Fibroblast of skin of back (primary cell): ENCODE data around the gene ISG20L2.

ENCODE experiments used
- DNase-seq: peaks from one replicate; pipeline ENCODE4 v3.0.0-alpha.2; 2013

ISG20L2 gene

DNA sequence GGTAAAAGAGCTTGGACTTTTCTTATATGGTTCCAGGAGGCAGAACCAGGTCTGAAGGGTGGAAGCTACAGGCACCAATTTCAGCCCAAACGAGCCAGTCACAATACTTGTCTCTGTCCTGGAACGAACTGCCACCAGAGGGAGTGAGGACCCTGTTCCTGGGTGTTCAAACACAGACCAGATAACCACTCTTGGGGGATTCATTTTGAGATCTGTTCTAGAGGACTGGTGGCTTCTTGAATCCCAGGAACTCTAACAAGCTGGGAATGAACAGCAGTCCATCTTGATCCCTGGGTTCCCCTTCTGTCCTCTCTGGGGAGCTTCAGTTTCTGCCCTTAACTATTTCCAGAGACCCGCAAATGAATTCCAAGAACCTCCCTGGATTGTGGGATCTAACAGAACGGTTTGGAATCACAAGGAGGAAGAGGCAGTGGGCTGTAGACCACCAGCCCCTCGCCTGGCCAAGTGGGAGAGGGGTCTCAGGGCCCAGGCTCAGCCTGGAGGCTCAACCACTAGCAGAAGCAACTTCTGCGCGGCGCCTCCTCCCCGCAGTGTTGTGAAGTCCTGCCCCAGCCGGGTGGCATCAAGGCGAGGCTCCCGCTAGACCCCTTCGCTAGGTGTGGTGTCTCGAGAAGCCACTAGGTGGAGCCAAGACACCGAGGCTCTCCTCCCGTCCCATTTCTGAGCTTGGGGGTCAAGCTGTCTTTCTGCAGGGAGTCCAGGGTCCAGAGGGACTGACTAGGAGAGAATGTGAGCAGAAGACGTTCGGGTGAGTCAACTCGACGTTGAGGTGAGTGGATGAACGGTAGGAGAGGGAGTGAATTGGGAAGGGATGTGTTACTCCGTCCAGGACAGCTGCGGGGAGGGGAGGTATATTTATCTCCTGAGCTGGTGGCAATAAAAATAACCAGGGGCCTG lies 39.3 kb downstream of the ISG20L2 start:
- DNase-seq: peak; percentile 81

DNA sequence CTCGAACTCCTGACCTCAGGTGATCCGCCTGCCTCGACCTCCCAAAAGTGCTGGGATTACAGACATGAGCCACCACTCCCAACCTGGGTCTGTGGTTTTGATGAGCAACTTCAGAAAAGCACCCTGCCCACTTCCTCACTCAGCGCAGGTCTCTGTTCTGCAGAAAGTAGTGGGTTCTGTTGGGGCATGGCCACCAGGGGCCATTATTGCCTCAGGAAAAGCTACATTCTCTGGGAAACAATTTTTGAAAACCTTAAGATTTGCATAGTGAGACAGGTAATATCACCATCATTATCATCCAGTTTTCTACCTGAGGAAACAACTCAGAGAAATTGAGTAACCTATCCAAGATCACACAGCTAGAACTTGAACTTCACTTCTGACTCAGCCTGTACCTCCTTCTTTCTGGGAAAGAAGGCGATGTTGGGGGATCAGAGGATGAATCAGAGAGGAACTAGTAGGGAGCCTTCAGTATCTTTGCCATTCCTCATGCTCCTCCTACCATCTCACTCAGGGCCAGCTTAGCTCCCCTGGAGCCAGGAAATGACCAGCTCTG lies 44.3 kb downstream of the ISG20L2 start:
- DNase-seq: no peak

DNA sequence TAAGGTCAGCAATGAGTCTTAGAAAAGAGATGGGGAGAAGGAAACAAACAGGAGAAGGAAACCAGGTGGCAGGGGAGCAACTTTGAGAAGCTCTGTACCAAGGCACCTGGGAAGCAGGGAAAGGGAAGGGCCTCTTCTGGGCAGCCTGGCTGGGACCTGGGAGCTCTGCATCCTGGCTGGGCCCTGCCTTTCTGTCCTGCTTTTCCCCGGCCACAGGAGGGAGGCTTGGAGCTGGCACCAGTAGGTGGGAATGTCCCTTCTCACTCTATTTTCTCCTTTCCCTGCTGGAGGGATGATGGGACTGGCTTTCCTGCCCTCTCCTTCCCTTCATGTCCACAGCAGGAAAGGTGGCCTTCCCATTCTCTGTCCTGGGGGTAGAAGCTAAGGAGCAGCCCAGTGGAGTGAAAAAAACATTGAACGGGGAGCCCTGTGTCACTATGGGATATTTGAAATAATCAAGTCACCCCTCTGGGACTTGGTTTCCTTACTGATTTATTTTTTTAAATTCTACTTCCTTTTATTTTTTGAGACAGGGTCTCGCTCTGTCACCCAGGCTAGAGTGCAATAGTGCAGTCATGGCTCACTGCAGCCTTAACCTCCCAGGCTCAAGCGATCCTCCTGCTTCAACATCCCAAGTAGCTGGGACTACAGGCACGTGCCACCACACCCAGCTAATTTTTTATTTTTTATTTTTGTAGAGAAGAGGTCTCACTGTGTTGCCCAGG lies 46.2 kb downstream of the ISG20L2 start:
- no peak for DNase-seq

DNA sequence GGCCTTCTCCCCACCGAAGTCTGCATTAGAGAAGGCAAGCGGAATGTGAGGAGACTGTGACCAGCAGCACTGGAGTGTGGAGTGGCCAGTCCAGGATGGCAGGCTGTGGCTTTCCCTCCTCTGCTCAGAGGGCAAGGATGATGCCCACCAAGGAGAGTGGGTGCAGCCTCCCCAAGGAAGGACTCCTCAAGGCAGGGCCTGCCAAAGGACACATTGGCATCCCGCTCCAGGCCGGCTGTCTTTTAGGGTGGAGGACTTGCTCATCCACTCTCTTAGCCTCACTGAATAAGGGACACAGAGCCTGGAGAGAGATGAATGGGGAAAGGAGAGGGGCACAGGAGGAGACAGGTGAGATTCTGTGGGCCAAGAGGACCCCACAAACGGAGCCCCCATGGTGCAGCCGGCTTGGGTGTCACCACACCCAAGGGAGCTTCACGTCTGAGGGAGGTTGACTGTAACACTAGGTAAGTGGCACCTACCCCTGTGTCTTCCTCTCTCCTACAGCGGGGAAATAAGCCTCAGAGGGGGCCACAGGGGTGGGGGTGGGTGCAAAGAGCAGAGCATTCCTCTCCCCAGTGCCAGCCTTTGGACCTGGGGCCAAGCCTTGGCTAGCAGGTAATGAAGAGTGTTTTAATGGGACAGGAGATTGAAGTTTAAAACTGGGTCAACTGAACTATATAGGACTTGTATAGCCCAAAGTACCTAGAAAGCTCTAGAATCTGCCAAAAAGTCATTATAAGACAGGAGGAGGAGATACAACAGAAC lies 47.2 kb downstream of the ISG20L2 start:
- no peak for DNase-seq

DNA sequence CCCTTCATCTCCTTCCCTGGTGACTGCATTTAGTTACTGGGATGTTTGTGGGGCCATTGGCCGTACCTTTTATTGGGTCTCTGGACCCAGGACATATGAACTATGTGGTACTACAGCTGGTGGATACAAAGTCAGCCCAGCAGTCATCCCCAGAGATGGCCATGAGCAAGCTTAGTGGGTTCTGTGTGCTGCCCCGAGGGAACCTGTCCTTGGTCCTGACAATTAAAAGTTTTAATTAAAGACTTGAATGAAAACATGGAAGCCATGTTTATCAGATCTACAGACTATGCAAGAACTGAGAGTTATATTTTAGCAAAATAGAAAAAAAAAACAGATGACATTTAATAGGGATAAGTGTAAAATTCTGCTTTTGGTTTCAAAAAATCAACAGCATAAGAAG lies 48.5 kb downstream of the ISG20L2 start:
- no peak for DNase-seq

DNA sequence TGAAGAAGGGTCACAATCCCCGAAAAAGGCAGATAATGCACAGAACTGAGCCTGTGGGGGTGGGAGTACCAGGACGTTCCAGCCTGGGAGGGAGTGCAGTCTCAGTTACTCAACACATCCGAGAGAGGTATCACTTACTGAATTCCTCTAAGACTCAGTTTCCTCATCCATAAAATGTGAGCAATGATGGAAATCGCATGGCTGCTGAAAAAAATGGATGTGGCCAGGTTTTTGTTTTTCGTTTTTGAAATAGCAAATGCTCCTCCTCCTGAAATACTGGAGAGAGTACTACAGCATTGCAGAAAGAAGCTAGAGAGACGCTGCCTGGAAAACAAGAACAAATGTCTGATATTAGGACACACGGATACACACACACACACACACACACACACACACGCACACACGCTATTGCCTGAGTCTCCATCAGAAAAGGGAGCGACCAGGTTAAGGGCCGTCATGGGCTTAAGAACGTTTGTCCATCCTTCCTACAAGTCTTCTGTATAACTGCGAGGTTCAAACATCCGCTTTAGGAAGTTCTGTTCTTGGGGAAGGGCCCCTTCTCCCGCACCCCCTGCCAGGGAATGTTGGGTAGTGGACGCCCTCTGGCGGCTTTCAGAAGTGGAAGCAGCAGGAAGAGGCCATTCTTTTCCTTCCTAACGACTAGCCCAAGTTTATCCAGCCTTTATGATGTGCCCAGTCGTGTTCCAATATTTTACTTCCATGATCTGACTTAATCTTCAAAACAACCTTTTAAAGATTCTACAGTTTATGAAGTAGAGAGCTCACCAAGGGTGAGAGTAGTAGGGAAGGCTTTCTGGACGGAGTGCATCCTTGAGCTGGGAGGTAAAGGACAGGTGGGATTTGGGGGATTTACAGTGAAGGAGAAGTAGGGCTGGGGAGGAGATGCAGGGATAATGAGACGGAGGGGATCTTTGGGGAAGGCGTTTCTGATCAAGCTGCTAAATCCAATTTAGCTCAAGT lies 50.7 kb downstream of the ISG20L2 start:
- peak; percentile 77 for DNase-seq

DNA sequence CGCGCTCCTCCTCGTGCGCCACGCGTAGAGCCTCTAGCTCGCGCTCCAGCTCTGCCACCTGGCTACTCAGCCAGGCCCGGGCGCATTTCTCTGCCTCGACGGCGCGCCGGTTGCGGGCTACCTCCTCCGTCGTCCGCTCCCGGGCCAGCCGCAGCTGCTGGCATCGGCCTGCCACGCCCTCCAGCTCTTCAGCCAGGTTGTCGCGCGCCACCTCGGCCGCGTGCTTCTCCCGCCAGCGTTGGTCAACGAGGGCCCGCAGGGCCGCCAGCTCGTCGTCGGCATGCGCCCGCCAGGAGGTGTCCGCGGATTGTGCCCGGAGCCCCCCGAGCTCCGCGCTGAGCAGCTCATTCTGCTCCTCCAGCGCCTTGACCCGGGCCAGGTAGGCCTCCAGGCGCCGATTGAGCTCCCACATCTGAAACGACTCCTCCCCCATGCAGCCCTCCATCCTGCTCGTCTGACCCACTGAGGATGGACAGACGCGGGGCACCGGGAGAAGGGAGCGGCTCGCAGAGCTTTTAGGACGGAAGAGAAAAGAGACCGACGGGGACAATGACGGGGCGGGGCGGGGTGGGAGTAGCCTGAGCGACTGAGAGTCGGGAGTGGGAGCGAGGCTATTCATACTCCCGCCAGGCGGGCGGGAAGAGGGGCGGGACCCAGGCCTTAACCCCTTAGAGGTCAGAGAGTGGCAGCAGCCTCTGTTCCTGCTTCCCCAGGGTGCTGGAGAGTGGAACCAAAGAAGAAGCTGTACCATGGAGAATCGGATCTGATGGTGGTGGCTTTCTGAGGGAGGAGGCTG lies 51.5 kb downstream of the ISG20L2 start, which contains the start of gene NES:
Gene NES (minus strand): TSS at position 588 of the 796 bp plus-strand sequence. CDS start 143 bp downstream, at position 445.
- peak; percentile 80 for DNase-seq

DNA sequence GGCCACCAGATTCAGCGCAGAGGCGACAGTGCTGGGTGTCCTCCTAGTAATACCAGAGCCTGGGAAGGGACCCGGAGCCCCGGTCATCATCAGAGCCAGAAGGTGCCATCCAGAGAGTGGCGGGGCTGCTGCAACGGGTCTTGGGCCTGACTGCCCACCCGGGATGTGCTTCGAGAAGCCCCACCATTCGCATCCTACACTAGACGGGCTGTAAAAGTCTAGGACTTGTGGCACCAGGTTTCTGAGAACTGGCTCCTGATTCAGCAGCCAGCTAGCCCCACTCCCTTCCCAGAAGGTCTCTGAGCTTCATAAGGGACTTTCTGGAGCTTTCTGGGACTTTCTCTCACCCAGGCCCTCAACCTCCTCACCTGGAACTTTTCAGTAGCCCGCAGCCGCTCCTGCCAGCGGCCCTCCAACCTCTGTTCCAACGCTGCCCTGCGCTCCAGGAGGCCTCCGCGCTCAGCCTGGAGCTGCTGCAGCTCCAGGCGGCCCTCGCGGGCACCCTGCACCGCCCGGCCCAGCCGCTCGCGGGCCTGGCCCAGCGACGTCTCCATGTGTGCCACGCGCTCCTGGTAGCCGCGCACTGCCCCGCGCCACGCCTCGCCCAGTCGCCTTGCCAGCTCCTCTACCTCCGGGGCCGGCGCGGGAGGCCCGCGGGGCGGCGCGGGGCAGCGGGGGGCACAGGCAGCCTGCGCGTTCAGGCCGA lies 52.3 kb downstream of the ISG20L2 start:
- no peak for DNase-seq

DNA sequence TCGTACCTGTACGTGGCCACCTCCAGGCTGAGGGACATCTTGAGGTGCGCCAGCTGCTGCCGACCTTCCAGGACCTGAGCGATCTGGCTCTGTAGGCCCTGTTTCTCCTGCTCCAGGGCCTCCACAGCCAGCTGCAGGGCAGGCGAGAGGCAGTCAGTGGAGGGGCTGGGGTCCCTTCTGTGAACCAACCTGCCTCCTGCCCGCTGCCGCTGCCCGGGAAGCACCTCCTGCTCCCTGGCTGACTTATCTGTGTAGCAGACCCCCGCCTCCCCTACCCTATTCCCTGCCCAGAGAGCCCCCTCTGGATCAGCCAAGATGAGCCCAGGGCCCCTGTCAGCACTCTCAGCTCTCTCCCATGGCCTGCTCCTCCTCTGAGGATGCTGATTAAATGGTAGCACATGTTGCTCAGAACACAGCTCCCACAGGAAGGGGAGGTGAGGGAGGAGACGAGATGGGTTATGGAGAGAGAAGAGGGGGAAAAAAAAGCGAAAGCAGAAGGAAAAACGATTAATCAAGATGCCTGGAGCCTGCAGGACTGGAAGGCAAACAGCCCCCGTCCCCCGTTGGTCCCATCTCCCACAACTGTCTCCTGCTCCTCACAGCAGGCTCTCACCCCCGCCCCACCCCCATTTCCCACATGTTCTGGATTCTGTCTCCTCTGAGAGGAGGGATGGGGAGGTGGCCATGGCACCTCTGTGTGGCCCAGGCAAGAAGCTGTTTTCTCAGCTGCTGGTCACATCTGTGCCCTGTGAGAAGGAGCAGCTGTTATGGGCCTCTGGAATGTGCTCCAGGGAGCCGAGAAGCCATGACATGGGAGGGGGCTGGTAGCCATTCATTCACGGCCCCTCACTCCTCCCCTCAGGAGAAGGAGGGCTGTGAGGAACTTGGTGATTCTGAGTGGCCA lies 53.1 kb downstream of the ISG20L2 start:
- no peak for DNase-seq

DNA sequence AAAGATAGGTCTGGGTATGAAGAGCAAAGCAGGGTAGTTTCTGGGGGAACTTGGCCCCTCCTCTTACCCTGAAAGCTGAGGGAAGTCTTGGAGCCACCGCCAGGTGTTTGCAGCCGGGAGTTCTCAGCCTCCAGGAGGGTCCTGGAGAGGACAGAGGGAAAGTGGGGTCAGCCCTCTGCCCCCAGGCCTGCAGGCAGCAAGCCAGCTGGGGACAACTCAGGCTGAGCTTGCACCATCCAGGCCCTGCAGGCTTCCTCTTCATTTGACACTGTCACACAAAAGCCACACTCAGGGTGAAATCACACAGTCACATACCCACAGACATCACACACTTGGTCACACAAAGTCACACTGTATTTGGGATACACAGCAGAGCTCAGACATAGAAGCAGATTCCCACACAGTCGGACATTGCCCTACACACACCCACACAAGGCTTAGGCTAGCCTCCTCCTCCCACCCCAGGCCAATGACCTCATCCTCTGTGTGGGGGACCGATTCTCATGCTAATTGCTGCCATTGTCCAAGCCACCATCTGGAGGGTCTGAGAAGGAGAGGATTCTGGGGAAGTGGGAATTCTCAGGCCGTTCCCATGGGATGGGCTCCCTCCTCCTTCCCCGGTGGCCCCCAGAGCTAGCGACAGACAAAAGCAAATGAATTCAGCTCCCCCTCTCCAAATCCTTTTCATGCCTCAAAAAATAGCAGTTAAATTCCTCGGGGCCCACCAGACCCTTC lies 55.0 kb downstream of the ISG20L2 start:
- DNase-seq: no peak
